ENCODE measurements around the gene LYRM4.

Gene LYRM4

GRCh38 chr6:5241252-5241651 is 19.5 kb downstream of the LYRM4 start:
- no peak for FAIRE-seq

GRCh38 chr6:5238336-5238735 is 22.4 kb downstream of the LYRM4 start:
- FAIRE-seq: no peak

DNA sequence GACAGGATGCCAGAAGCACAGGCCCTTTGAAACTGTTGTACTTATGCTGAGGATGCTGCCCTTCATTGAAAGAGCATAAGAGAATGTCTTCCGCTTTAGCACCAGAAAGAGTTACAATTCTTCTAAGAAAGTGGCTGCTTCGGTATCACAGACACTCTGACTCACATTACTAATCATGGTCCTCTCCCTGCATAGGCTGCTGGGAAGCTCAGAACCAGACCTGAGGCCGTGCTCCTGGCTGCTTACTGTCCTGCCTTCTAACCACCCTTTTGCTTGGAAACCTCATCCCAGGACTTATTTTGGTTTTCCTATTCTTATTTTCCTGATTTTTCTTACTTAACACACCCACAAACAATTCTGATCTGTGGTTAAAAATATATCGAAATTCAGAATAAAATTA is 22.9 kb downstream of the LYRM4 start:
- FAIRE-seq: no peak

DNA sequence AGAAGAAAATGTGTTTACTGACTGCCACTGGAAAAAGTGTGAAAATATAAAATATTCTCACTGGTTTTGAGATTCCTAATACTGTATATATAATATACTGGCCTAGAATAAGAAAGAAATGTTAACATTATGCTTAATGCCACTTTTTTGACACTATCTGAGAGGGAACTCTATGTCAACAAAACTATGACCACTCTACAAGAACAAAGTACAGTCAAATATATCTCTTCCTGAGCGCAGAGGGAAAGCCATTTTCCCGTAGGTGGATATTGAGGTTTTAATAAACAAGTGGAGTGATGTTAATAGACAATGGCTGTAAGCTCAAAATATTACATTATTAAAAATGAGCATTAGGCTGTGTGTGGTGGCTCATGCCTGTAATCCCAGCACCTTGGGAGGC is 24.9 kb downstream of the LYRM4 start:
- no peak for FAIRE-seq

GRCh38 chr6:5234874-5235273 is 25.9 kb downstream of the LYRM4 start:
- FAIRE-seq: no peak

GRCh38 chr6:5231289-5231688 is 29.5 kb downstream of the LYRM4 start:
- no peak for FAIRE-seq

- FAIRE-seq: no peak
These were observed 30.7 kb downstream of the LYRM4 start for GRCh38 chr6:5230081-5230480.

DNA sequence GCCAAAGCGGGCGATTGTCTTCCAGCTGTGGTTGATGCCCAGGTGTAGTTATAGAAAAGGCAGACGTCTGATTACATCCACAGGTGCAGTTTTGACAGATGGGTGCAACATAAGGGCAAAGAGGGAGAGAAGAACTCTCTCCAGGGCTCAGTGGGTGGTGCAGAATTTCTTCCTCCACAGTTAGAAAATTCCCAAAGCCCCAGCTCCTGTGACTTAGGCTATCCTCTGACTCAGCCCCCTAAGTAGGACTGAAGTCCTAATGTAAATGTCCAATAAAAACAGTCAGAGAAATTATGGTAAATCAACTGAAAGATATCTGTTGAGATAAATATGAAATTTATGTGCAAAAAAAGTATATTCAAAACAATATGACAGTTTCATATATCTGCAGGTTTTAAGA is 31.4 kb downstream of the LYRM4 start:
- no peak for FAIRE-seq

DNA sequence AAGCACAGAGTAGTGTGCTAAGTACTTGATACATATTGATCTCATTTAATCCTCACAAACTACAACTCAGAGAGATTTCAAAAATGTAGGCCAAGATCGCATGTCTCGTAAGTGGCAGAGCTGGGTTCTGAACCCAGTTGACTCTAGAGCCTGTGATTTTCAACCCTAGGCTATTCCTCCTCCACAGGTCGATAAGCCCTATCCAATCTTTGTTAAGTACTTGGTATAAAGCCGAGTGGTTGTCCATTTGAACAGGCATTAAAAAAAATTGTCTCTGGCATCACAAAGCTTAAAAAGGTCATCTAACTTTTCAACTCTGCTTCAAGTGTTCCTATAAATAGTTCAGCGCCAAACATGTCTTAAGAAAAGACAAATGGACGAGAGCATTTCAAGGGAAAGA is 37.4 kb downstream of the LYRM4 start:
- FAIRE-seq: no peak

DNA sequence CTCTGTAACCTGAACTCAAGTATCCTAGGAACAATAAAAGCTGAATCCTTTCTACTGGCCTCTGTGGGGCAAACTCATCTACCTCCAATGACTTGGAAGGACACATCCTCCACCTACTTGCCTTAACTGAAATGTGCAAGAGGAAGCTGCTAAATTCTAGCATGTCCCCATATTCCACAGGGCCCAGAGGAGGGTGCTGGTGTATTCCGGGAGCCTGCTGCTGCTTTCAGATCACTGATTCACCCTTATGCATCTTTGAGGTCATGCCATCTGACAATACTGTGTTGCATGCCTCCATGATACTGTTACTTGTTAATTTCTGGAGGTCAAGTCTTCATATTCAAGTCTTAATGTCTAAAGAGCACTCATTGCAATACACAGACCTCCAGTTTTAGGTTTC is 40.3 kb downstream of the LYRM4 start:
- FAIRE-seq: no peak

- no peak for FAIRE-seq
These were observed 41.6 kb downstream of the LYRM4 start for GRCh38 chr6:5219011-5219691.

- FAIRE-seq: no peak
These were observed 43.4 kb downstream of the LYRM4 start for GRCh38 chr6:5217356-5217755.

DNA sequence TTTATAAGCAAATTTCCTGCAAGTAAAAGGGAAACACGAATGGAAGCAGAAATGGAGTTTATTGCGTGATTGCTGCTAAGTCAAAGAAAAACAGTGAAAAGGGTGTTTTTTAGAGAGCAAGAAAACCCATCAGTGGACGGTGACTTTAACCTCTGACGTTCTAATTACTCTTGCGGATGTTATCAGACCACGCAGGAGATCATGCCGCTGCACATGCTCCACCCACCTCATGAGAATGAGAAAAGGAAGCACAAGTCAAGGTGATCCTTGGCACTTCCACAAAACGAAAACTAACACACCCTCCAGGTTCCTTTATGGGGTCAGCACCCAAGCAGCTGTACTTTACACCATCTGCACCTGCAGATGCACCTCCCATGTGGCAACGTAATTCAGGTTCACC is 45.0 kb downstream of the LYRM4 start:
- no peak for FAIRE-seq

DNA sequence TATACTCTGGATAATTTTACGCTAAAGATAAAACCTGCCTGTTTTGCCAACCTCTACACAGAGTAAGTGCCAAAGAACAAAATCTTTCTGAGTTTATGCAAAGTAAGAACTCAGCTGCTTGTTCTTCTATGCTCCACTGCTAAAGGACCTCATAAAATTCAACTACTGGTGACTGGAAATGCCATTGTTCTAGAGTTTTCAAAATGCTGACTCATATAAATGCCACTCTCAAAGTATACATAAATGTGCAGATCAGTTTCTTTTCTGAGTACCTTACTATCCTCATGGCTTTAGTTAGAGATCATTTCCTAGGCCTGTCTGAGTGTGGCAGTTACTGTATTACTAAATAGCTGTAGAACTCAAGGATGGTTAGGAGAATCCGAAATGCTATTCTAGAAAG is 45.6 kb downstream of the LYRM4 start:
- FAIRE-seq: no peak

DNA sequence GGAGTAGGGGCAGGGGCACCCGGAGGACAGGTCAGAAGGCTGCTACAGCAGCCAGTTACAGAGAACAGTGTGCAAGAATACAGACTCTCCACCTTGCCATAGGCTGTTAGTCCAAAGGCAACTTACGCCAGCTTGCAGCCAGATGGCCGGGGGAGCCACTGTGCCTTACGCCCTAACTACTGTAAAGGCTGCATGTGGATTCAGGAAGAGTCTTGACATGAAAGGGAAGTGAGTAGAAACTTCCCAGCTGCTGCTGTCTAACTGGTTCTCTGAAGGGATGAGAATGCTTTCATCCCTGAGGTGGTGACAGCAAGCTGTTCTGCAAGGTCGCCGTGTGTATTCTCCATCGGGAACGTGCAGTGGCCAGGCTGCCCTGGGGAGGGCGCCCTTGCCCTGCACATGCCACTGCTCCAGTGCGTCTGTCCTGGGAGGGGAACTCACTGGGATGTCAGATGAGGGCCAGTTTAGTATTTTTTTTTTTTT is 46.1 kb downstream of the LYRM4 start:
- no peak for FAIRE-seq

GRCh38 chr6:5213836-5214235 is 46.9 kb downstream of the LYRM4 start:
- no peak for FAIRE-seq

DNA sequence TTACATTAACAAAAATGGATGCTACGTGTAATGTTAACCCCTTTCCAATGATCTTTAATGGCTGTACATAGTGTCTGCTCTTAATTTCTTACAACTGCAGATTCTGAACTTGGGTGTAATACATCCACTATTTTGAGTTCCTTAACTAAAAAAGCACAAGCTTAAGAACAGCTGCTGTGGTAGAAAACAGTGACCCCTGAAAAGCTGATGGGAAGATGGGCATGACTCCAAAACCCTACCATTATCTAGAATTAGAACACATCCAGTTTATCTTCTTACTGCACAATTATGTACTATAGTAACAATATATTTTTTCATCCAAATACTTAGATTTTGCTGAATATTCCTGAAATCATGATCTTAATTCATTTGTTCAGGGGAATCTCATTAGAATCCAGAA is 49.3 kb downstream of the LYRM4 start:
- no peak for FAIRE-seq

DNA sequence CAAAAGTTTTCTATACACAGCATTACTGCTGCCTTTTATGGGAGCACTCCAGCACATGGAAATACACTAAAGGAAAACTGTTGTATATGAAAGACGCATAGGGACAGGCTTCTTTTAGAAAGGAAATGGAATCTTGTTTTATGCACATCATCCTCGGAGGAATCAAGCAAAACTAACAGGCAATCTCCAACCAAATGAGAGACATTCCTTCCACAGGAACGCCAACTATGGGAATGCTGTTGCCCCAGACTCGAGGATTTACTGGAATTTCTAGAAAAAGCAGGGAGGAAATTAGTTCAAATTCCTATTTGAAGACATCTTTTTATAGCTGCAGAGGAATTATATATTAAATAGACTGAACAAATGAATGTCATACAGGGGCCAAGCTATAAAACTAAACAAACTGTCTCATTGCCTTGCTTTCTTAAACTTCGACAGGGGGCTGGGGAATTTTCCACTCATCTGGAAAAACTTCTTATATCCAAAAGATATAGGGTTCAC is 52.2 kb downstream of the LYRM4 start:
- FAIRE-seq: no peak

DNA sequence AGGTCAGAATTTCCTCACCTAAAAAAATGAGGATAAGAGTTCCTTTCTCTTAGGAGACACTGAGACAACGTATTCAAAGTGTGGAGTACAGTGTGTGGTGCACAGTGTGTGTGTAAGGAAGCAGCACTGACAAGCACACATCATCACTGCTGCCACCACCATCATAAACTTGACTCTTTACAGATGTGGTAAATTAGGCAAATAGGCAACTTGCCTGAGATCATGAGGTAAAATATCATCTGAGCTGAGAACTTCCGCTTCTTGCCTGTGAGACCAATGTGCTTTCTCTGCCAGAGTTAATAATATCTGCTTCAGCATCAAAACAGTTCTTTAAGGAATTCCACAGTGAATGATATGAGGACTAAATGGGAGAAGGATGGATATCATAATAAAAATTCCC is 52.7 kb downstream of the LYRM4 start:
- no peak for FAIRE-seq

GRCh38 chr6:5206920-5207561 is 53.7 kb downstream of the LYRM4 start:
- FAIRE-seq: no peak

GRCh38 chr6:5205877-5206850 is 54.6 kb downstream of the LYRM4 start:
- FAIRE-seq: no peak

GRCh38 chr6:5205035-5205507 is 55.7 kb downstream of the LYRM4 start:
- FAIRE-seq: no peak

GRCh38 chr6:5204376-5204775 is 56.4 kb downstream of the LYRM4 start:
- no peak for FAIRE-seq

All from G401.6 (cell line).